Activated gamma-delta T cell (primary cell): Measurements from ENCODE around the gene ATP6V0A1.
"Not testable (repeated sequence)": the region's sequence is repeated elsewhere in the genome, so short reads cannot be mapped to it uniquely, and the experiment has no call there.

Experiments used
- DNase-seq: peaks from one replicate; lab custom pipeline; 2025; lab: John Stamatoyannopoulos, UW

ATP6V0A1 gene

DNA sequence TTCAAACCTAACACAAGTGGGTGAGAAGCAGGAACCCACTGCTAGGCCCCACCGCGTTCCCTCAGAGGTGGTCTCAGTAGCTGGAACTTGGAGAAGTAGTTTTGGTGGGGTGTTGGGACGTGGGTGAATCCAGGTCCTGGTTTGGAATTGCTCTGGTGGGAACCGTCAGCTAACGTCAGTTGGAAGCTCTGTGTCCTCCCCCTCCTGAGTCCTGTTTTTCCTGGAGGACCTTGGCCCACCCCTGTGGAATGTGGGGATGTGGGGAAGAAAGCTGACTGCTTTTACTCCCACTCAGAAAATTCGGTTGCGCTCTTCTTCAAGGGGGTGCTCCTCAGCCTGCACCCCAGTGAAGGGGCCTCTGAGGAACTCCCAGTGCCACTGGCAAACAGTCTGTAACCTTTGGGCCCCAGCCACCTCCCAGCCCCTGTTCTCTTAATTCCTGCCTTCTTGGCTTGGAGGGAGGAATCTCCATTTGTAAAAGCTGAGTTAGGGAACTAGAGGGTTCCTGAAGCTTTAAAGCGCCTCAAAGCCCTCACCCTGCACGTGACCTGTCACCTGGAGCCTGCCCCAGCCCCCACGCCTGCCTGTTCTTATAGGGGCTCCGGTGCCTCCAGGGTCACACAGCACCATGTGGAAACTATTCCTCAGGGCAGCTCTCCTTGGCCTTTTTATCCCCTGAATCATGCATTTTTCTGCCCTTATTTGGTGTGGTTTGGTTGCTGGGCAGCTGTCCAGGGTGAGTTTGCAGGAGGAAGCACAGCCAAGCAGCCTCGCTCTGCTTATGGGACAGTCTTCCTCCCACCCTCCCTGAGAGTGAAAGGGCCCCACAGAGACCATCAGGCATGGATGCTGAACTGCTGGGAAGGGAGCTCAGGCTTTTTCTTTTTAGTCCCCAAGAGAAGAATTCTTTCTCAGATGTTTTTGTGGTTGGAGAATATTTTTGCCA lies 61.1 kb downstream of the ATP6V0A1 start:
- no peak for DNase-seq

DNA sequence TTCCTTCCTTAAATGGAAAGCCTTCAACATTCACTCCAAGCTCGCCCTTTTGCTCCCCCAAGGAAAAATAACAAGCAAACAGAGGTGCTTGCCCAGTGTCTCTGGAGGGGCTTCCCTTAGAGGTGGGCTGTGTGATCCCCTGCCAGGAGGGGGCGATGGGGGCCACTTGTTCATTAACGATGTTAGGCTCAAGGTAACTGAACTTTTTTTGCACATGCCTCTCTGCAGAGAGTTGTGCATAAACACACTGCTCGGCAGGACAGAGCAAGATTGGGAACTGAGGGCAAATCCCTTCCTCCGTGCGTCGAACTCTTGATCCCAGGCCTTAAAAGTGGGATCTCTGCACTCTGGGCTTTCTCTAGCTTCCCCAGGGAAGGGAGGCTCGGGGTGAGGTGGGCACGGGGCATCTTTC lies 61.9 kb downstream of the ATP6V0A1 start:
- no peak for DNase-seq

DNA sequence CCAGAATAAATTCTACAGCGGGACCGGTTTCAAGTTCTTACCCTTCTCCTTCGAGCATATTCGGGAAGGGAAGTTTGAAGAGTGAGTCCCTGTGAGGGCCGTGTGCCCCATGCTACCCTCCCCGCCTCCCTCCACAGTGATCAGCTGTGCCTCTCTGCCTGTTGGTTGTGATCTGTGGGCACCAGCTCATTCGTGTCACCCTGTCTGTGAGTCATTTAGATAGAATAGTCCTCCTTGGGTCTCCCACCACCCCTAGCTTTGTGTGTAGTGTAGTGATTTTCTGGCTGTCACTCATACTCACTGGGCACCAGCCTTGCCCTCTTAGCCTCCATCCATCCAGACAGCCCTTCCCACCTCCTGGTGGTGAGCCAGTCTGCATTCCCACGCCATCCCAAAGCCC lies 62.4 kb downstream of the ATP6V0A1 start:
- no peak for DNase-seq

DNA sequence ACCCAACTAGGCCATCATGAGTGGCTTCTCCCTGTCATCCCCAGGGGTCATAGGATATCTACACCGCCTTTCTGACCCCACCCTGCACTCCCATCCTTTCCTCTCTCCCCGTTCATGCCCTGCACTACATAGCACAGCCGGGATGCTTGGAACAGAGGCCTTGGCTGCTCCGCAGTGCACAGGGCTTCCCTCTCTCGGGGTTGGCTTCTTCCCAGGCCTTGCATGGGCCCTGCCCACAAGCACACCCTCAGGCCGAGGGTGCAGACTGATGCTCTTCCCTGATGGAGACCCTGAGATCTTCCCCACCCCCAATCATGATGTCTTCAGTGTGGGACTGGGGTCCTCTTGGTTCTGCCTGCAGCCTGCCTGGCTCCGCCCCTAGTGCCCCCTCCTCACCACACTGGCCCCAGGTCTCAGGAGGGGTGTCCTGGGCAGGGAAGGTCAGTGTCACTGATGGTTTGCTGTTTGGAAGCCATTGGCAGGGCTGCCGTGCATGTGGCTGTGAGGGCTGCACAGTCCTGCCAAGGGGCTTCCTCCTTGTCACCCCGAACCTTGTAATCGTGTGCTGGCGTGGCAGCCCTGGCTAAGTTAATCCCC lies 63.1 kb downstream of the ATP6V0A1 start:
- no peak for DNase-seq

DNA sequence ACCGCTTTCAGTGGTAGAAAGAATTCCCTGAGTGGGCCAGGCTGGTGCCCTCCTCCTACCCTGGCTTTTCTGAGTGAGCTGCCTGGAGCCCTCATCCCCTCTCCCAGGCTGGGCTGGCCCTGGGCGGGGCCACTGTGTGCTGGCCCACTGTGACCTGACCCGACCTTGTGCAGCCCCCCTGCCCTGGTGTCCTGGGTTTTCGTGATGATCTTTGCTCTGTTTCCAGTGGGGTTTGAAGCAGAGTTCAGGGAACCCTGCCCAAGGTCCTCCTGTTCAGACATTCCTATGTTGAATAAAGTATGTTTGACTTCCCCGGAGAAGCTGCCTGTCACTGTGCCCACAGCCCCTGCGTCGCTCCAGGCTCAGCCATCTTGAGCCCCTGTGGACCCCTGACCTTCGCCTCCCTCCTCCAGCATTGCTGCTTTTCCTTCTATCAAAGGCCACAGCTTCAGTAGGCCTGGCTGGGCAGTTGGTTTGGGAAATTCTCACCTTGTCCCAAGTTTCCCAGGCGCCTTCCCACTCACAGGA lies 63.6 kb downstream of the ATP6V0A1 start:
- no peak for DNase-seq

DNA sequence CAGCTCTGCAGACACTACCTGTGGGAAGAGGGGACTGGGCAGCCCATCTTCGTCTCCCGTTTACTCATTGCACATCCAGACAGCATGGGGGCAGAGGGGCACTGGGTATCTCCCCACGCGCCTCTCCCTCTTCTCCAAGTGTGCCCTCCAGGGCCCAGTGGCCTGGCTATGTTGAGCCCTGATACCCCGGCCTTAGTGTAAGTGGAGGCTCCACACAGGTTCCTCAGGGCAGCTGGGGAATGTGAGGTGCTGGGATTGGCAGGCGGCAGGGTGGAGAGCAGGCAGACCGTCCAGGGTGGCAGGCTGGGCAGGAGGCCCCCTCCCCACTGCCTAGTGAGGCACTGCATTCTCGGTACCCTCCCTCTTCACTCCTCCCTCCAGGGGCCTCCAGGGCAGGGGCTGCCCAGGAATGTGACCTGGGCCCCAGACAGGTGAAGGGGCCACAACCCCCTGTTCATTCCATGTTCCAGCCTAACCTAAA lies 64.2 kb downstream of the ATP6V0A1 start:
- no peak for DNase-seq

DNA sequence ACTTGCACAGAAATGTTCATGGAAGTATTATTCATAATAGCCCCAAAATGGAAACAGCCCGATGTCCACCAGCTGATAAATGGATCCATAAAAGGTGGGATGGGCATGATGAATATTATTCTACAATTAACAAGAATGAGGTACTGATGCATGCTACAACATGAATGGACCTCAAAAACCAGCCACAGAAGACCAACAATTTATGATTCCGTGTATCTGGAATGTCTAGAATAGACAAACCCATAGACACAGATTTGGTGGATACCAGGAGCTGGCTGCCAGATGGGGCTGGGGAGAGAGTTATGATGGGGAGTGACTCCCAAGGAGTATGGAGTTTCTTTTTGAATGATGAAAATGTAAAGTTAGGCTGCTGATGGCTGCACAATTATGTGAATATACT lies 66.5 kb downstream of the ATP6V0A1 start:
- DNase-seq: no peak

DNA sequence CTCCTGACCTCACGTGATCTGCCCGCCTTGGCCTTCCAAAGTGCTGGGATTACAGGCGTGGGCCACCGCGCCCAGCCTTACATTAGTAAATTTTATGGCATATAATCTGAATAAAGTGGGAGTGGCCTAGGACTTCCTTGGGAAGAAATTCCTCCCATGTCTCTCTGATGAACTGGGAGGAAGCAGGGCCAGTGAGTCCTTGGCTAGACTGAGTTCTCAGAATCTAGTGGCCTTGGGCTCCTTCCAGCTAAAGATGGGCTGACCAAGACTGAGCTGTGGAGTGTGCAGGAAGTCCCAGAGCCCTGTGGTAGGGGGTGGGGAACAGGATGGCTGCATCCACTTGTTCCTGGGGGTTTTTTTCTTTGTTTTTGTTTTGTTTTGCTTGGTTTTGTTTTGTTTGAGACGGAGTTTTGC lies 67.4 kb downstream of the ATP6V0A1 start:
- no peak for DNase-seq

DNA sequence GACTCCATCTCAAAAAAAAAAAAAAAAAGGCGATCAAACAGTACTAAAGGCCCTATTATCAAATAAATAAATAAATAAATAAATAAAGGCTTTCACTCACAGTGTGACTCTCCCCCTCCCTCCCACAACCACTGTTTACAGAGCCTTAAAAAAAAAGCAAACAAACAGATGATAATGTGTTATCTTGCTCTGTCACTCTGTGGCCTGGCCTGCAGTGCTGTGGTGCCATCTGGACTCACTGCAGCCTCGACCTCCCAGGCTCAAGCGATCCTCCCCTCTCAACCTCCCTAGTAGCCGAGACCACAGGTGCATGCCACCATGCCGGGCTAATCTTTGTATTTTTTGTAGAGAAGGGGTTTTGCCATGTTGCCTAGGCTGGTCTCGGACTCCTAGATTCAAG lies 69.3 kb downstream of the ATP6V0A1 start:
- no peak for DNase-seq

DNA sequence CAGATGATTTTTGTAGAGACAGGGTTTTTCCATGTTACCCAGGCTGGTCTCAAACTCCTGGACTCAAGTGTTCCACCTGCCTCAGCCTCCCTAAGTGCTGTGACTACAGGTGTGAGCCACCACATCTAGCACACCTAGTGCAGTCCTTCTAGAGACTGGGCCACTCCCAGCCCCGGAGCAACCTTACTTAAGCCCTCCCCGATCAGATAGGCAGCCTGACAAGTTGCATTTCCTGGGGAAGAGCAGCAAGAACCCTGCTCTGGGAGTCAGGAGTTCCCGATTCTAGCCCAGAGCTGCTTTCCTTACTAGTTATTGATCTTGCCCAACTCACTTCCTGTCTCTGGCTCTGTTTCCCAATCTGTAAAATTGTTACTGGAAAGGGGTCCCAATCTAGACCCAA lies 70.4 kb downstream of the ATP6V0A1 start:
- DNase-seq: no peak

DNA sequence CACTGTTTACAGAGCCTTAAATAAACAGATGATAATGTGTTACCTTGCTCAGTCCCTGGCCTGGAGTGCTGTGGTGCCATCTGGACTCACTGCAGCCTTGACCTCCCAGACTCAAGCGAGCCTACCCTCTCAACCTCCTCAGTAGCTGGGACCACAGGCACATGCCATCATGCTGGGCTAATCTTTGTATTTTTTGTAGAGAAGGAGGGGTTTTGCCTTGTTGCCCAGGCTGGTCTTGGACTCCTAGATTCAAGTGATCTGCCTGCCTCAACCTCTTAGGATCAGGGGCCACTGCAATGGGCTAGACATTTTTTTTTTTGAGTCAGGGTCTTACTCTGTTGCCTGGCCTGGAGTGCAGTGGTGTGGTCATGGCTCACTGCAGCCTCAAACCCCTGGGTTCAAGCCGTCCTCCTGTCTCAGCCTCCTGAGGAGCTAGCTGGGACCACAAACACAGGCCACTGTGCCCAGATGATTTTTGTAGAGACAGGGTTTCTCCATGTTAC lies 72.3 kb downstream of the ATP6V0A1 start:
- no peak for DNase-seq

DNA sequence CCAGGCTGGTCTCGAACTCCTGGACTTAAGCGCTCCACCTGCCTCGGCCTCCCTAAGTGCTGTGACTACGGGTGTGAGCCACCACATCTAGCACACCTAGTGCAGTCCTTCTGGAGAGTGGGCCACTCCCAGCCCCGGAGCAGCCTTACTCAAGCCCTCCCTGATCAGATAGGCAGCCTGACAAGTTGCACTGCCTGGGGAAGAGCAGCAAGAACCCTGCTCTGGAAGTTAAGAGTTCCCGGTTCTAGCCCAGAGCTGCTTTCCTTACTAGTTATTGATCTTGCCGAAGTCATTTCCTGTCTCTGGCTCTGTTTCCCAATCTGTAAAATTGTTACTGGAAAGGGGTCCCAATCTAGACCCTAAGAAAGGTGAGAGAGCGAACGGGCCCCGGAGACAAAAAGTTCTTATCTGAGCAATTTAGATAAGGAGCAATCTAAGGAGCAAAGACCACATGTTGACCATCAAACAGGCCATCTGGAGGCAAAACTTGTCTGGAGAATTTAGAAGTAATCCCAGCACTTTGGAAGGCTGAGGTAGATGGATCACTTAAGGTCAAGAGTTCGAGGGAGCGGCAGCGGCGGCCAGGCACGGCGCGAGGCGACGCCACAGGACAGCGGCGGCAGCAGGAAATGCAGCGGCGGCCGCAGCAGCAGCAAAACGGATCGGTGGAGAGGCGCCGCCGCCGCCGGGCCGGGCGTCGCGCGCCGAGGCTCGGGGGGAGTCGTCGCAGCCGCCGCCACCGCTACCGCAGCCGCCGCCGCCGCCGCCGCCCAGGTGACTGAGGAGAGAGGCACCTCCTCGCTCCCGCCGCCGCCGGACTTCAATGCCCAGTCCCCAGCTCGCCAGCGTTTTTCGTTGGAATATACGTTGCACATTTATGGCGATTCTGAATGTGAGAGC lies 73.0 kb downstream of the ATP6V0A1 start:
- DNase-seq: peak; percentile 56

DNA sequence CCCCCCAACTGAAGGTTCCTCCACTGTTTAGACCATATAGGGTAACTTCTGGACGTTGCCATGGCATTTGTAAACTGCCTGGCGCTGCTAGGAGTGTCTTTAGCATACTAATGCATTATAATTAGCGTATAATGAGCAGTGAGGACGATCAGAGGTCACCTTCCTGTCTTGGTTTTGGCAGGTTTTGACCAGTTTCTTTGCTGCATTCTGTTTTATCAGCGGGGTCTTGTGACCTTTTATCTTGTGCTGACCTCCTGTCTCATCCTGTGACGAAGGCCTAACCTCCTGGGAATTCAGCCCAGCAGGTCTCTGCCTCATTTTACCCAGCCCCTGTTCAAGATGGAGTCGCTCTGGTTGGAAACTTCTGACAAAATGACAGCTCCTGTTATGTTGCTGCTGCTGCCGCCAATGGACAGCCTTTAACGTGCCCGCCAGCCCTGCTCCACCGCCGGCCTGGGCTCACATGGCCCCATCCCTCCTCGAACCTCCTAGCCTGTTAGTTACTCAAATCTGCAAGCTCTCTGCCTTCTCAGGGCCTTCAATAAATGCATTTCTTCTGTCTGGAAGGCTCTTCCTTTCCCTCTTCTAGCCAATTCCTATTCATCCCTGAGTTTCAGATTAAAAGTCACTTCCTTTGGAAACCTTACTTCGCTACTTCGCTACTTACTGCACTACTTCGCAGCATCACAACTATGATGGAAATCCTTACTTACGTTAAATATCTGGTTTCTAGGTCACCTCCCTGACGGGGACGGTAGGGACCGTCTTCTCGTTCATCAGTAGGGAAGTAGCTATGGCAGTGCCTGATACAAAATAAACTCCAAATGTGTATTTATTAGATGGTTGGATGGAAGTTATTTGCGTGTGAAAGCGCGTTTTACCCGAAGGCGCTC lies 76.7 kb downstream of the ATP6V0A1 start:
- DNase-seq: no peak

DNA sequence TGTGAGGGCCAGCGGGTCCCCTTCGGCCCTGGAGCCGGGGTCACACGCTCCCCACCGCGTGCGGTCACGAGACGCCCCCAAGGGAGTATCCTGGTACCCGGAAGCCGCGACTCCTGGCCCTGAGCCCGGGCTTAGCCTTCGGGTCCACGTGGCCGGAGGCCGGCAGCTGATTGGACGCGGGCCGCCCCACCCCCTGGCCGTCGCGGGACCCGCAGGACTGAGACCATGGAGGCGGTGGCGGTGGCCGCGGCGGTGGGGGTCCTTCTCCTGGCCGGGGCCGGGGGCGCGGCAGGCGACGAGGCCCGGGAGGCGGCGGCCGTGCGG lies 77.3 kb downstream of the ATP6V0A1 start, which contains the start of gene NAGLU:
Gene NAGLU, plus strand, starts transcription at position 194 of the 324 bp plus-strand sequence. Its CDS starts 32 bp downstream, at position 226.
- peak; percentile 76 for DNase-seq

DNA sequence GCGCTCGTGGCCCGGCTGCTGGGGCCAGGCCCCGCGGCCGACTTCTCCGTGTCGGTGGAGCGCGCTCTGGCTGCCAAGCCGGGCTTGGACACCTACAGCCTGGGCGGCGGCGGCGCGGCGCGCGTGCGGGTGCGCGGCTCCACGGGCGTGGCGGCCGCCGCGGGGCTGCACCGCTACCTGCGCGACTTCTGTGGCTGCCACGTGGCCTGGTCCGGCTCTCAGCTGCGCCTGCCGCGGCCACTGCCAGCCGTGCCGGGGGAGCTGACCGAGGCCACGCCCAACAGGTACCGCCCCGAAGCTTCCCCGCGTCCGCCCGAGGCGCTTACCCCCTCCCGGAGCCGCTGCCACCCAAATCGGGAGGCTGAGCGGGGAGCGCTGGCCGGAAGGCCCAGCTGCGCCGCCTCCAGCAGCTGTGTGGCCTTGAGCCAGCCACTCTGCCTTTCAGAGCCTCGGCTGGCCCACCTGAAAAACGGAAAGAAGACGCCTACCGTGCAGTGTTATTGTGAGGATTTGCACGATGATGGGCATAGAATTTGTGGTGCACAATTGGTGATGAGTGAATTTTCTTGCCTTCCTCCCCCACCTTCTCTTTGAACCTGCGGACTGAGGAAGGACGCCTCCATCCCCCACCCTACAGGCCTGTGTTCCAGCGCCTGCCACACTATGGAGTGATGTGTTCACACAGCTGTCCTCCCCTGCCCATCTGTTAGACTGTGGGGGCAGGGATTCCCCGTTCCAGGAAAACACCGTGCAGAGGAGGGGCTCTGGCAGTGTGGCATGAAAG lies 77.9 kb downstream of the ATP6V0A1 start:
- peak; percentile 47 for DNase-seq

DNA sequence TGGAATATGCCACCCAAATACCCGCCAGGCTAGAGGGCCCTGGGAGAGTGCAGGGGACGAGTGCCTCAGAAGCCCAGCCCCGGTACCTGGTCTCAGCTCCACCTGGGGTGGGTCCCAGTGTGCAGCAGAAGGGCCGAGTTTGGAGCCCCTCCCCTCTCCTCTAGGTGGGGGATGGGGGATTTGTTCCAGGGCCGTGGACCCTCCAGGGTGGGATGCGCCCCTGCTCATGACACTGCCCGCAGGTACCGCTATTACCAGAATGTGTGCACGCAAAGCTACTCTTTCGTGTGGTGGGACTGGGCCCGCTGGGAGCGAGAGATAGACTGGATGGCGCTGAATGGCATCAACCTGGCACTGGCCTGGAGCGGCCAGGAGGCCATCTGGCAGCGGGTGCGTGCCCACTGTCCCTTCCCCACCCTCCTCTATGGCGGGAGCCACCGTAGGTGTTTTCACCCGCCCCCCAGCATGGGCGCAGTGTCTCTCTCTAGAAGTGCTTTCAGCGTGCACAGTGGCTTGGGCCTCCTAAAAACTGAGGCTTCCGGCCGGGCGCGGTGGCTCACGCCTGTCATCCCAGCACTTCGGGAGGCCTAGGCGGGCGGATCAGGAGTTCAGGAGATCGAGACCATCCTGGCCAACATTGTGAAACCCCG lies 78.6 kb downstream of the ATP6V0A1 start:
- DNase-seq: no peak

DNA sequence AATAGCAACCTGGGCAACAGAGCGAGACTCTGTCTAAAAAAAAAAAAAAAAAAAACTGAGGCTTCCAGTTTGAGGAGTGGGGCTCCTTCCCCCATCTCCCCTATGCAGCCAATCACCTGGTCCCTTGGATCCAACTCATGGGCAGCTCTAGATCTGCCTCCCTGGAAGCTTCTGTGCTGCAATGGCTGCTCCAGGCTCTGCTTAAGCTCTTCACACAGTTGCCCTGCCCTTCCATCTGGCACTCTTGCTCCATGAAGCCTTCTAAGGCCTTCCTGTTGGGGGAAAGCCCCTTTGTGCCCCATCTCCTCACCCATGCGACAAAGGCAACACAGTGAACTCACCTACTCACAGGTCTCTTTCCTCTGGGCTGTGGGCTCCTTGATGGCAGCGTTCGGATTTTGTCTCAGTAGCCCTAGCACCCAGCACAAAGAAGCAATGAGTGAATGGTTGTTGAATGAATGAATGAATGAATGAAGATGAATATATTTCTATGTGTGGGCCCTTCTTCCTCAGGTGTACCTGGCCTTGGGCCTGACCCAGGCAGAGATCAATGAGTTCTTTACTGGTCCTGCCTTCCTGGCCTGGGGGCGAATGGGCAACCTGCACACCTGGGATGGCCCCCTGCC lies 79.3 kb downstream of the ATP6V0A1 start:
- no peak for DNase-seq

DNA sequence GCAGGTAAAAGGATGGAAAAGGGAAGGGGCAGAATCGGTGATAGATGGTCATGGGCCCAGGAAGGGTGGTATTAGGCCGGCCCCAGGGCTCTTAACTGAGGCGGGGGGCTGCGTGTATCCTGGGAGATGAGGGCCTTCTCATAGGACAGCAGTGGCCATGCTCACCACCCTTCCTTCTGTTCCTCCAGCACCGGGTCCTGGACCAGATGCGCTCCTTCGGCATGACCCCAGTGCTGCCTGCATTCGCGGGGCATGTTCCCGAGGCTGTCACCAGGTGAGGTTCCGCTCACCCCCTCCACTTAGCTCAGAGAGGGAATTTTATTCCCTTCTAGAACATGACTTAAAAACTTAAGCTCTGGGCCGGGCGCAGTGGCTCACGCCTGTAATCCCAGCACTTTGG lies 79.8 kb downstream of the ATP6V0A1 start:
- DNase-seq: no peak

DNA sequence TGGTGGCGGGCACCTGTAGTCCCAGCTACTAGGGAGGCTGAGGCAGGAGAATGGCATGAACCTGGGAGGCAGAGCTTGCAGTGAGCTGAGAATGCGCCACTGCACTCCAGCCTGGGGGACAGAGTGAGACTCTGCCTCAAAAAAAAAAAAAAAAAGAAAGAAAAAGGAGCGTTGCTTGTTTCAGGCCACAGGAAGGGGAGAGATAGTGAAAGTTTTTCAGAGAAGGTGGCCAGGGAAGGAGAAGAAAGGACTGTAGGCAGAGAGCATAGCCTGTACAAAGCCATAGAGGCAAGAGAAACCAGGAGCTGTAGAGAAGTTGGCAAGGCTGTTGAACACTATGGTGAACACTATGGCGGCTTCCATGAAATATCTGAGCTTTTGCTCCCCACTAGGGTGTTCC lies 81.9 kb downstream of the ATP6V0A1 start:
- not testable (repeated sequence) for DNase-seq
